ENCODE data around the gene INMT.

DNA sequence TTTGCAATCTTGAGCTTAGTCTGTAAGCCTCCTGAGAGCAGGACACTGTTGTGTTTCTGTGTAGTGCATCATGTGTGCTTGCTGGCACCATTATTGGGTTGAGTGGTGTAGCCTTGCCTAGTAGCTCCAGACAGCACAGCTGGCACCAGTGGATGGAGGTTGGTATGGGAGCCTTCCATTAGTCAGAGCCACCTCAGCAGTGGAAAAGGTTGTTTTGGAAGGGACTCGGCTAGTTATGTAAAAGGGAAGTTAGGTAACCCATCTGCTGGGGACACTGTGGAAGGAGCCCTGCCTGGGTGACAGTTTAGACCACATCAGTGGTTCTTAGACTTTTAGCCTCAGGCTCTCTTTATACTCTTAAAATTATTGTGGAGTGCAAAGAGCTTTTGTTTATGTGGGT lies 35.6 kb downstream of the INMT start:
- TF ChIP-seq, protein P1, sequence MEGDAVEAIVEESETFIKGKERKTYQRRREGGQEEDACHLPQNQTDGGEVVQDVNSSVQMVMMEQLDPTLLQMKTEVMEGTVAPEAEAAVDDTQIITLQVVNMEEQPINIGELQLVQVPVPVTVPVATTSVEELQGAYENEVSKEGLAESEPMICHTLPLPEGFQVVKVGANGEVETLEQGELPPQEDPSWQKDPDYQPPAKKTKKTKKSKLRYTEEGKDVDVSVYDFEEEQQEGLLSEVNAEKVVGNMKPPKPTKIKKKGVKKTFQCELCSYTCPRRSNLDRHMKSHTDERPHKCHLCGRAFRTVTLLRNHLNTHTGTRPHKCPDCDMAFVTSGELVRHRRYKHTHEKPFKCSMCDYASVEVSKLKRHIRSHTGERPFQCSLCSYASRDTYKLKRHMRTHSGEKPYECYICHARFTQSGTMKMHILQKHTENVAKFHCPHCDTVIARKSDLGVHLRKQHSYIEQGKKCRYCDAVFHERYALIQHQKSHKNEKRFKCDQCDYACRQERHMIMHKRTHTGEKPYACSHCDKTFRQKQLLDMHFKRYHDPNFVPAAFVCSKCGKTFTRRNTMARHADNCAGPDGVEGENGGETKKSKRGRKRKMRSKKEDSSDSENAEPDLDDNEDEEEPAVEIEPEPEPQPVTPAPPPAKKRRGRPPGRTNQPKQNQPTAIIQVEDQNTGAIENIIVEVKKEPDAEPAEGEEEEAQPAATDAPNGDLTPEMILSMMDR (IDR thresholded peaks at IDR 0.05), result no peak
- no peak for TF ChIP-seq EZH2 (IDR thresholded peaks at IDR 0.05; ENCODE audit: borderline replicate concordance, insufficient read depth, low read depth, low read length, poor library complexity, severe bottlenecking)
